Activated CD4-positive, CD25-positive, alpha-beta regulatory T cell treated with anti-CD3 and anti-CD28 coated beads, Interleukin-2, amount 50 U/mL, for 16 hours (primary cell): Measurements from ENCODE around the gene KIAA1755.

ENCODE experiments used
- DNase-seq: peaks from one replicate; pipeline ENCODE4 v3.0.0-alpha.2; 2020; ENCODE audit warnings: low read depth, low spot score

Gene KIAA1755

GRCh38 chr20:38202153-38202981 lies 58.2 kb downstream of the KIAA1755 start:
- no peak for DNase-seq

GRCh38 chr20:38201356-38201755 lies 59.2 kb downstream of the KIAA1755 start:
- no peak for DNase-seq

- DNase-seq = no peak
Observed at GRCh38 chr20:38200646-38201045, 59.9 kb downstream of the KIAA1755 start.

GRCh38 chr20:38199501-38200390 lies 60.8 kb downstream of the KIAA1755 start:
- no peak for DNase-seq

- DNase-seq = no peak
Observed at GRCh38 chr20:38198238-38198861, 62.2 kb downstream of the KIAA1755 start.

GRCh38 chr20:38197619-38198018 lies 62.9 kb downstream of the KIAA1755 start:
- no peak for DNase-seq

- no peak for DNase-seq
Observed at GRCh38 chr20:38197217-38197616, 63.3 kb downstream of the KIAA1755 start.

GRCh38 chr20:38196592-38196991 lies 63.9 kb downstream of the KIAA1755 start:
- DNase-seq = no peak

GRCh38 chr20:38196076-38196475 lies 64.5 kb downstream of the KIAA1755 start:
- DNase-seq = no peak

- DNase-seq = no peak
Observed at GRCh38 chr20:38195521-38195920, 65.0 kb downstream of the KIAA1755 start.

- DNase-seq = no peak
Observed at GRCh38 chr20:38194971-38195504, 65.5 kb downstream of the KIAA1755 start.

GRCh38 chr20:38193586-38194105 lies 66.9 kb downstream of the KIAA1755 start:
- no peak for DNase-seq

GRCh38 chr20:38192323-38192885 lies 68.1 kb downstream of the KIAA1755 start:
- no peak for DNase-seq

GRCh38 chr20:38191654-38192053 lies 68.9 kb downstream of the KIAA1755 start:
- no peak for DNase-seq

- no peak for DNase-seq
Observed at GRCh38 chr20:38190936-38191371, 69.6 kb downstream of the KIAA1755 start.

GRCh38 chr20:38190166-38190565 lies 70.4 kb downstream of the KIAA1755 start:
- no peak for DNase-seq

- no peak for DNase-seq
Observed at GRCh38 chr20:38187517-38187916, 73.0 kb downstream of the KIAA1755 start.

GRCh38 chr20:38186788-38187221 lies 73.7 kb downstream of the KIAA1755 start:
- DNase-seq = no peak

- no peak for DNase-seq
Observed at GRCh38 chr20:38184101-38184500, 76.4 kb downstream of the KIAA1755 start.

- no peak for DNase-seq
Observed at GRCh38 chr20:38181971-38182370, 78.6 kb downstream of the KIAA1755 start.

- DNase-seq = no peak
Observed at GRCh38 chr20:38181207-38181801, 79.2 kb downstream of the KIAA1755 start.
